ENCODE results near the gene SPO11. TPM values are rescaled to one million over a fixed set of nuclear protein-coding genes. Genes with fewer than 3 reads are reported as not detected.

SPO11 gene
- total and polyA plus RNA-seq, 7 donors = not detected

- Histone ChIP-seq H3K4me3 (no peak overlapping the region), H3K4me1 (peaks cover 0 to 7% (median 5%) of the 10 kb centered on the region in 4 donors), H3K9me3 (no peaks in the 10 kb centered on the region), H3K27me3 (peaks cover 0 to 28% (median 3%) of the 10 kb centered on the region in 3 donors), H3K27ac (no peak overlapping the region), H3K36me3 (no peaks in the 10 kb centered on the region)
- intact Hi-C loops (cut with DNase I) = no loop called here
- TF ChIP-seq CTCF (IDR thresholded peaks at IDR 0.05) (no peak), EP300 (IDR thresholded peaks at IDR 0.05) (no peak), POLR2A (IDR thresholded peaks at IDR 0.05) (no peak), POLR2AphosphoS5 (IDR thresholded peaks at IDR 0.05) (no peak)
- WGBS, 2 donors = 40 to 66% methylated on average over 6 of the region's 6 CpGs
- no peak for DNase-seq
Measured at GRCh38 chr20:57327820-57328219, 1.8 kb upstream of the SPO11 start.

- H3K9me3 ChIP-seq = no peaks in the 10 kb centered on the region
- TF ChIP-seq EP300 (IDR thresholded peaks at IDR 0.05) = no peak
- TF ChIP-seq POLR2AphosphoS5 (IDR thresholded peaks at IDR 0.05) = no peak
- TF ChIP-seq POLR2A (IDR thresholded peaks at IDR 0.05) = no peak
- TF ChIP-seq CTCF (IDR thresholded peaks at IDR 0.05) = no peak
- peaks cover 0 to 38% (median 3%) of the 10 kb centered on the region in 3 donors for H3K27me3 ChIP-seq
- intact Hi-C loops (cut with DNase I) = no loop called here
- no peaks in the 10 kb centered on the region for H3K4me1 ChIP-seq
- no peak overlapping the region for H3K27ac ChIP-seq
- no peak overlapping the region for H3K4me3 ChIP-seq
- DNase-seq = no peak
- H3K36me3 ChIP-seq = no peaks in the 10 kb centered on the region
- 73 to 74% methylated on average over 8 of the region's 8 CpGs for WGBS, 2 donors
Measured at GRCh38 chr20:57330998-57331397, 1.4 kb downstream of the SPO11 start.

GRCh38 chr20:57332105-57333089 lies 2.8 kb downstream of the SPO11 start:
- WGBS, 2 donors = 21 to 67% methylated on average over 1 of the region's 1 CpG
- Histone ChIP-seq H3K4me3 (no peak overlapping the region), H3K27me3 (peaks cover 0 to 41% (median 3%) of the 10 kb centered on the region in 3 donors), H3K9me3 (no peaks in the 10 kb centered on the region), H3K36me3 (no peaks in the 10 kb centered on the region), H3K4me1 (no peaks in the 10 kb centered on the region), H3K27ac (no peak overlapping the region)
- no peak for DNase-seq
- TF ChIP-seq POLR2A (IDR thresholded peaks at IDR 0.05) (no peak), POLR2AphosphoS5 (IDR thresholded peaks at IDR 0.05) (no peak), EP300 (IDR thresholded peaks at IDR 0.05) (no peak), CTCF (IDR thresholded peaks at IDR 0.05) (no peak)
- intact Hi-C loops (cut with DNase I) = no loop called here

- WGBS, 2 donors = 82 to 86% methylated on average over 2 of the region's 2 CpGs
Measured at GRCh38 chr20:57335392-57335791, 5.8 kb downstream of the SPO11 start.

More at GRCh38 chr20:57335392-57335791, 5.8 kb downstream of the SPO11 start:
- intact Hi-C loops (cut with DNase I) = no loop called here
- Histone ChIP-seq H3K4me3 (no peak overlapping the region), H3K27ac (no peak overlapping the region), H3K4me1 (no peaks in the 10 kb centered on the region), H3K9me3 (no peaks in the 10 kb centered on the region), H3K36me3 (no peaks in the 10 kb centered on the region), H3K27me3 (peaks cover 0 to 43% (median 0%) of the 10 kb centered on the region in 3 donors)
- TF ChIP-seq EP300 (IDR thresholded peaks at IDR 0.05) (no peak), CTCF (IDR thresholded peaks at IDR 0.05) (no peak), POLR2AphosphoS5 (IDR thresholded peaks at IDR 0.05) (no peak), POLR2A (IDR thresholded peaks at IDR 0.05) (no peak)
- DNase-seq = no peak
